Left lobe of liver (tissue), 2 donors: ENCODE results near the gene LRRC4B. TPM values are rescaled to one million over a fixed set of nuclear protein-coding genes. Genes with fewer than 3 reads are reported as not detected.
A peak's percentile ranks its signal among the peaks of the same experiment; 100 is the strongest.

Source experiments
- ATAC-seq: fragments of 200-7000 bp; cut with Tn5 transposase; one replicate; pipeline ENCODE4 v1.9.1; 2020; ENCODE audit warnings: mild to moderate bottlenecking, moderate library complexity
- DNase-seq: peaks from one replicate; pipeline ENCODE4 v3.0.0-alpha.2; 2020; ENCODE audit warnings: low spot score
- total RNA-seq: library from RNA; stranded (reverse); gene quantifications from one replicate; pipeline ENCODE4 v1.2.1, GENCODE V29; 2021
- donor health status: DM: no; HTN: no; CAD: no; lungs with moderate emphysema.
- donor health status: DM: no; HTN: yes; CAD: no.

The LRRC4B gene
- total RNA-seq, 1 donor from 2014 or later: 0.53 TPM

DNA sequence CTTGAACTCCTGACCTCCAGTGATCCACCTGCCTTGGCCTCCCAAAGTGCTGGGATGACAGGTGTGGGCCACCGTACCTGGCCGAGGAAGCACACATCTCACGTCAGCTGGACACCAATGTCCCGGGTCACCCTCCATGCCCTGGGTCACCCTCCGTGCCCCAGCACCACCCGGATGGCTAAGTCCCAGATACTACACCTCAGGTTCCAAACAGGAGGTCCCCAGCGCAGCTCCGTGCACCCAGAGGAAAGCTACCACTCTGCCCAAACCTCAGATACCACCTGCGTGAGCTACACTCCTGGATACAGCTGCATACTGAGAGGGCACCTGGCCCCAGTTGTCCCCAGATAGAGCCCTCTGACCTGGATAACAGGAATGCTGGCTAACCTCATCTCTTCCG, 14.0 kb downstream of the LRRC4B start:
- DNase-seq (no peak), ATAC-seq (no peak)

DNA sequence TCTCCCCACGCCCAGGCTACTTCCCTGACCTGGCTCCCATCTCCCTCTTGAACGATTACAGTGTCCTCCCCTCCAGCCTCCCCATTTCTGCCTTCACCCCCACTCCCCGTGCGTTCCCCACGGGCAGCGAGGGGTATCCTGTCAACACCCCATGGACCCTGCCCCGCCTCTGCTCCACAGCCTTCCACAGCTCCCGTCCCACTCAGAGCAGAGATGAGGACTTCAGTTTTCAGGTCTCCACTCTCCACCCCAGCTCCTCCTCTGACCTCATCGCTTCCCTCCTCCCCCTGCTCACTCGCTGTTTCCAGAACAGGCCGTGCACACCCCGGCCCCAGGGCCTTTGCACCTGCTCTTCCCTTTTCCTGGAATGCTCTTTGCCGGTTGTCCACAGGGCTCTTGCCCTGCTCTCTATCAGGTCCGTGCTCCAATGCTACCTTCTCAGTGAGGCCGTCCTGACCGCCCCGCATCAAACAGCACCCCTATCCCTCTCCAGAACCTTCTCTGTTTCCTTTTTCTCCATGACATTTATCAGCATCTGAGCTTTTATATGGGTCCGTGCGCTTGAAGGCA, 15.0 kb downstream of the LRRC4B start:
- DNase-seq: no peak

DNA sequence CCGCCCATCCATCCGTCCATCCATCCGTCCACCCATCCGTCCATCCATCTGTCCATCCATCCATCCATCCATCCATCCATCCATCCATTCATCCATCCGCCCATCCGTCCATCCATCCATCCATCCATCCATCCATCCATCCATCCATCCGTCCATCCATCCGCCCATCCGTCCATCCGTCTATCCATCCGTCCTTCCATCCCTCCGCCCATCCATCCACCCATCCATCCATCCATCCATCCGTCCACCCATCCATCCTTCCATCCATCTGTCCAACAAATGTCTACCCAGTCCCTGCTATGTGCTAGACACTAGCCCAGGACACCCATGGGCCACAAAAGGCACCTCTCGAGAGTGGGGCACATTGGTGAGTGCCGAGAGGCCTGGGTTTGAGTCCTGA, 15.7 kb downstream of the LRRC4B start:
- DNase-seq (no peak), ATAC-seq (no peak)

More for the DNA sequence above, 15.0 kb downstream of the LRRC4B start:
- no peak for ATAC-seq

DNA sequence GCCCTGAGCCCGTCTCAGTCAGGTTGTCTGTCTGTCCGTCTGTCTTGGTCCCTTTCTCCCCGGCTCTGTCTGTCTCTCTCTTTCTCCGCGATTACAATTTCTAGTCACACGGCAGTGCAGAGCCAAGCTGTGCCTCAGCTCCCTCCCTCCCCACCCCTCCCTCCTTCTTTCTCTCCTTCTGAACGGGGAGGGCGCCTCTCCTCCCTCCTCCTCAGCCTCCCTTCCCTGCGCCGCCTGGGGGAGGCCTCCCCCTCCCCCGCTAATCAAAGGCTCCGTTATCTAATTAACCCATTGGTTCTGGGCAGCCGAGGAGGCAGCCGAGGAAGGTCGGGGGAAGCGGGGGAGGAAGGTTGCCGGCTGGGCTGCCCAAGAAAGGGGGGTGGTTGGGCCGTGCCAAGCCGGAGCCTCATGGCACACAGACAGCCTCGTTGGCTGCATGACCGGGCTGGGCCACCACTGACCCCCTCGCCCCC, 16.5 kb downstream of the LRRC4B start:
- no peak for DNase-seq
- no peak for ATAC-seq

DNA sequence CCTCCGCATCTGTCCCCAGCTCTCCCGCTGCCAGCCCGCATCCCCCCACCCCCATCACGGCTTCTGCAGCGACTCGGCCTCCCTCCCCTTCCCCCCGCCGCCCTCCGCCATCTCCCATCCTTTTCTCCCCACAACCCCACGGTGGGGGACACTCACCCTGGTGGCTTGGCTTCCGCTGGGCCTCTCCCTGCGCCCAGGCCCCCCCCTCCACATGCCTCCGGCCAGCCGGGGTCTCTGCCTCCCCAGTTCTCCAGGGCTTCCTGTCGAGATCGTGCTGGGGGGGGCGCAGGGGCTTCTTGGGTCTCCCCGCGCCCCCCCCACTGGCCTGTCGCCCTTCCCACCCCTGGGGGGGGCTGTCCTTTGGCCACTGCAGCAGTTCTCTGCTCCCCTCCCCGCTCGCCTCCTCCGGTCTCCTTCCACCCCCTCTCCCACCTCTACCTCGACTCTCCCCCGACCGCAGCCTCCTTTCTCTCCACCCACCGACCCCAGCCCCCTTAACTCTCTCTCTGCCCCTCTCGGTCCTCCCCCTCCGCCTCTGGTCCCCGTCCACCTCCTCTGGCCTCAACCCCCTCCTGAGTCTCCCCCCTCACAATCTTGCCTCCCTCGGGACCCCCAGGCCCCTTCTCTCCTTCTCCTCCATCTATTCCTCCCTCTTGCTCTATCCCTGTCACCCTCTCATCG, 17.1 kb downstream of the LRRC4B start:
- DNase-seq: no peak
- ATAC-seq: no peak

DNA sequence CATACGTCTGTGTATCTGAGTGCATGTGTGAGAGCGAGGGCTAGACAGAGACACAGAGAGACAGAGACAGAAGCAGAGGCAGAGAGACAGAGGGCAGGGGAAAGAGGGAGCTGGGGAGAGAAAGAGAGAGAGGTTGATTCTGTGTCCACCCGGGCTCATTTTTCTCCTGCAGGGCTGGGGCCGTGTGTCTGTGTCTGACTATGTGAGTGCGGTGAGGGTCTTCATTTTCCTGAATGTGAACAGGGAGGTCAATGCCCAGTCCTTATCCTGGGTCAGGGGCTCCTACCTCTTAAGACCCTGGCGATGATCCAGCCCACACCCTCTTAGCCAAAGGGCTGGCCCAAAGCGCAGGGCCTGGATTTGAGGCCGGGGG, 17.7 kb downstream of the LRRC4B start:
- ATAC-seq (no peak), DNase-seq (no peak)

DNA sequence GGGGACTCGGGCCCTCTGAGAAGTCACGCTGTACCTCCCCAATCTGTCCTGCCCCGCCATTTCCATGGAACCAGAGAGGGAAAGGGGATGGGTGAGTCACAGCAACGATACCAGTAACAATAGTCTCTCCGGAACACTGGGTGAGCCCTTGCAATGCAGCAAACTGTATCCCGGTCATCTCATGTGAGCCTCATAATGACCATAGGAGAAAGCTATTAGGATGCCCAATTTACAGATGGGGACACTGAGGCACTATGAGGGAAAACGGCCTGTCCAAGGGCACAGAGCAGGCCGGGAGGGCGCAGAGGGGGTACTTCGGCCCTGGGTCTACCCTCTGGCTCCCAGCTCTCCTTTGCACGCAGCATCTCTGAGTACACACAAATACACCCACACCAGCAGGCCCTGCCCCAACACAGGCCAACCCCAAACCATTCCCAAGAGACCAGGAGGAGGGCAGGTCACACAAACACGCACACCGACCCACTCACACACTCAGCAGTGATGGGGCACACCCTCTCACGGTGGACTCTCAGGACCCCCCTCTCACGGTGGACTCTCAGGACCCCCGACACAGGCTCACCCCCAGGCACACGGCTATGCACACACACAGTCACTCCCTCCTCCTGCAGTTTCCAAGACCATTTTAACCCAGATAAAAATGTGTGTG, 18.2 kb downstream of the LRRC4B start:
- no peak for DNase-seq
- no peak for ATAC-seq

DNA sequence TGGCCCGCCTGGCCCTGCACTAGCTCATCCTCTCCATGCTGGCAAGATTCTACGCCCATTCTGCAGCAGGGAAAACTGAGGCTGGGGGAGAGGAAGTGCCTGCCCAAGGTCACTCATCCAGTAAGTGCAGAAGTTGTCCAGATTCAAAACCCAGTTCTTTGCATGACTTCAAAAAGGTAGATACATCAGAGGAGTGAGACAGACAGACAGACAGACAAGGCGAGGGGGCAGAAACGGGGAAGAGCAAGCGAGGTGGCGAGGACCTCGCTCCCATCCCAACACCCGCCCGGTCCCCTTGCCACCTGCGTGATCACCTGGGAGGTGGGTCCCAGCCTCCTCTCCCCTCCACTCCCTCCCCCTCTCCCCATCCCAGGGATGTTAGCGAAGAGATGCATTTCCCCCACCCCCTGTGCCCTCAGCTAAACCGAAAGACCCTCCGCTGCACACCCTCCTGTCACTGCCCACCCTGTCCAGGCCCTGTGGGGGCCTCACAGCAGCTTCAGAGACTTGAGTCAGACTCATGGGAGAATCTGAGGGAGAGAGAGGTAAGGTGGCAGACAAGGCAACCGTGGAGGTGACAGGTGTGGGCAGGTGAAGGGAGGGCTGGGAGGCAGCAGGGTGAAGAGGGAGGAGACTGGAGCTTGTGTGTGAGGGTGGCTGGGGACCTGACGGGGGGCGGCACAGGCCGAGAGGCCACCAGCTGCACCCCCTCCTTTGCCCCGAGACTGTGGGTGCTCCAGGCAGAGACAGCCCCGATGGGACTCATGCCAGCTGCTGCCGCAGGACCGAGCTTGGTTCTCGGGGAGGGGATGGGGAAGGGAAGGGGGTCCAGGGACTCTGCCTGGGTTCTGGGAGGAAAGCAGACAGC, 18.9 kb downstream of the LRRC4B start:
- ATAC-seq (no peak), DNase-seq (no peak)

DNA sequence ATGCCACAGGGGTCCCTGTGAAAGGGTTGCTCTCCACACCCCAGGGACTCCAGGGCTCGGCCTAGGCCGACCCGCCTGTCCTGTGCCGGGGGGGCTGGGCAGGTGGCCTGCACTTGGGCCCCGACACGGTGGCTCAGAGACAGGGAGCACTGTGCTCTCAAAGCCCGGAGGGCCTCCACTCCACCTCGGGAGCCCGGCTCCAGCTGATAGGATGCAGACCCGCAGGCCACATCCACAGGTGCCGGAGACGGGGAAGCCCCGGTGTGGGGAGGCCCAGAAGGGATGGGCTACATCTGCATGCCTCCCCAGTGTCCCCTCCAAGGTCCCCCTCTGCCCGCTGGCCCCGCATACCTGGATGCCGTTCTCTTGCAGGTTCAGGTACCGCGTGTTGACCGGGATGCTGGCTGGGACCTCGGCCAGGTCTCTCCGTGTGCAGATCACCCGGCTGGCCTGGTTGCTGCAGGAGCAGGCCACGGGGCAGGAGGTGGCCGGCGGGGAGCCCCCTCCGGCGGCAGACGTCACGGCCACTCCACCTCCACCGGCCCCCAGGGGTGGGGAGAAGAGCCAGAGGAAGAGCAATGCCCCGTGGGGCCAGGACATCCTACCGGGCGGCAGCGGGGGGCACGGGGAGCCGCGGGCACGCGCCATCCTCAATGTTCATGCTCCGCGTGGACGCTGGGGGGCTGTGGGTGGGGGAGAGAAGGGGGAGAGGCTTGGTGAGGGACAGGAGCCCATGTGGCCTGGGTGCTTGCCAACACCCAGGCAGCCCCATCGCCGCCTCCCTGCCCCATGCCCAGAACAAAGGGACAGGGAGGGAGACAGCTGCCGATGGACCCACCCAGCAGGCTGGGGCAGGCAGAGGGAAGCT, 19.8 kb downstream of the LRRC4B start:
- ATAC-seq (no peak), DNase-seq (no peak)

DNA sequence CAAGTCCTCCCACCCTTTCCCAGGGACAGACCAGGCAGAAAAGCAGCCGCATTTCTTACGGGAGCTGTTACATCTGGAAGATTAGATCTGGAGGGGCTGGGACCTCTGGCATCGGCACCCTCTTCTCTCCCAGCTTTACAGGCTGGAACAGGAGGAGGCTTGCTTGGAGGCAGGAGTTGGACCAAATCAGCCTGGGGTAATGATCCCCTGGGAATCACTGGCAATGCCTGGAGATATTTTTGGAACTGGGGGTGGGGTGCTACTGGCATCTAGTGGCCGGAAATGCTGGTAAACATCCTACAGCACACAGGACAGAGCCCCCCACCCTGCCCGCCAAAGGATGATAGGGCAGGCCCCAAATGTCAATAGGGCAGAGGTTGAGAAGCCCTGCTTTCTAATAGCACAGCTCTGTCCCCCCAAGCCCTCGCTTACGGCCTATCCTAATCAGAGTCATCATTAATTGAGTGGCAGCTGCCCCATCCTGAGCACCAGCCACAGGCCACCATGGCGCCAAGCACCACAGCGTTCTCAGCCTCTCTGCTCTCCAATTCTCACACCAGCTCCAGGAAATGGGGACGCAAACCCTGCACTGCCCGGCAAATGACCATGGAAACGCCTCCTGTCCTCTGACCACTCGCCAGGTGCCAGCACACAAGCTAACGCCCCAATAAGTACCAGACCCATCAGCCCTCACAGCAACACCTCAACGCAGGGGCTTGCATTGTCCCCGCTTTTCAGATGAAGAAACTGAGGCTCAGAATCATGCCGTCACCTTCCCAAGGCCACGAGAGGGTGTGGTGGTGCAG, 20.6 kb downstream of the LRRC4B start:
- DNase-seq: no peak
- peak; percentile 26 for ATAC-seq

DNA sequence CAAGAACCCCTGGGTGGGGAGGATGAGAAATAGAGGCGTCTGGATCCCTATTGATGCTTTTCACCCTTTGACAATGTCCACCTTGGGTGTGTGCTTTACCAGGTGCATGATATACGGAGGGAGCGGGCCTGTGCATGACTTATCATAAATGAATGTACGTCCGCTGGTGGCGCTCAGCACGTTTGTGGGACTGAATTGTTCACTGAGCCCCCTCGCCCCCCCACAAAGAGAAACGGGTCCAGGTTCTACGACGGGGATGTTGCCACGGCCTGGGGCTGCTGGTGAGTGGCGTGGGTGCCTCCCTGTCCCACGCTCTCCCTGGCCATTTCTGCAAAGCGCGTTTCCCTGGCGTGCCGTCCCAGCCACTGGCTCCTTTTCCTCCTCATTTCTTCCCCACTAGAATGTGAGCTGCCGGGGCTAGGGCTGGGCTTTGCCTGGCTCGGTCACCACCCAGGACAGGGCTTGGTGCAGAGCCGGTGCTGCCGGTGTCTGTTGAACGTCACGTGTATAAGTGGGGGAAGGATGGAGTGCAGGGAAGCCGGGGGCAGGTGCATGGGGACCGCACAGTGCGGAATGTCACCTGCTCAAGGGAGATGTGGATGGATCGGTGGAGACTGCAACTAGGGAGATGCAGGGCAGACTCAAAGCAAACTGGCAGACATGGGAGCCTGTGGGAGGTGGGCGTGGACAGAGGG, 21.6 kb downstream of the LRRC4B start:
- ATAC-seq (no peak), DNase-seq (no peak)

DNA sequence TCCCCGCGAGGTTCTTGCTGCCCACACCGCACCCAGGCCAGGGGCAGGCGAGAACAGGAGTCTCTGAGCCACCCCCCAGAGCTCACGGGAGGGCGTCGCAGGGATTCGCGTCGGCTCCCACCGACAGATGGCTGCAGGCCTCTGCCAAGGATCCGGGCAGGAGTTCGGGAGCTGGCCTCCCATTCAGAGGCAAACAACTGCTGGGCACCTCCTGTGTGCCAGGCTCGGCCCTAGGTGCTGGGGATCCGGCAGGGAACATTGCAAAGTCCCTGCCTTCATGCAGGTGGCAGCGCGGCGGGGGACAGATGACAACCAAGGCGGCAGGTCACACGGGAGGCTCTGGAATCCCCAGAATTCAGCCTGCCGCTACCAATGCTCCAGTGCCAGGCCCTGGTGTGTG, 25.3 kb downstream of the LRRC4B start:
- ATAC-seq: no peak
- DNase-seq: no peak

DNA sequence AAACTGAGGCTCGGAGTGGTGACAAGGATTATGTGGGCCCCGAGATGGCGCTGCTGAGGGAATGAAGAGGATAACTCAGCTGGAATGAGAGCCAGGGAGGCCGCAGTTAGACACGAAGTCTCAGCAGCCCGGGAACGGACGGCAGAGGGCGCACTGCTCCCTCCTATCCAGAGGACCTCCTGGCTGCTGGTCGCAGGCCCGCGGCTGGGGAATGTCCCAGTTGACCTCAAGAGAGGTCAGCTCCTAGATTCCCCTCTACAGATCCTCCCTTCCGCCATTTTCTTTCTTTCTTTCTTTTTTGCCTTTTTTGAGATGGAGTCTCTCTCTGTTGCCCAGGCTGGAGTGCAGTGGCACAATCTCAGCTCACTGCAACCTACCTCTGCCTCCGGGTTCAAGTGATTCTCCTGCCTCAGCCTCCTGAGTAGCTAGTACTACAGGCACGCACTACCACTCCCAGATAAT, 30.4 kb downstream of the LRRC4B start:
- peak; percentile 62 for DNase-seq
- peak; percentile 86 for ATAC-seq

DNA sequence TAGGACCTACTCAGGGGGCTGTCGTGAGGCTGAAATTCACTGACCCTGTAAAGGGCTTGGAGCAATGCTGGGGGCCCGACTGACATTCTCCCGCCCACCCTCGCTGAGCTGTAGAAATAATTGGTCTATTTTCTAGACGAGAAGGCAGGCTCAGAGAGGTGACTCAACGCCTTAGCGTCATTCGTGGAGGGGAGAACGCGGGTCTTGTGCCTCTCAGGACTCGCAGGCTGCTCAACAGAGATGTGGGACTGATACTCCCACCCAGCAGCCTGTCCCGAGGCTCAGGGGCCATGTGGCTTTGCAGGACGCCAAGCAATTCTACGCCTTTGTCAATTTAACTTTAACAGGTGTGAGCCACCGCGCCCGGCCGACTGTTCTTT, 30.9 kb downstream of the LRRC4B start:
- no peak for DNase-seq

DNA sequence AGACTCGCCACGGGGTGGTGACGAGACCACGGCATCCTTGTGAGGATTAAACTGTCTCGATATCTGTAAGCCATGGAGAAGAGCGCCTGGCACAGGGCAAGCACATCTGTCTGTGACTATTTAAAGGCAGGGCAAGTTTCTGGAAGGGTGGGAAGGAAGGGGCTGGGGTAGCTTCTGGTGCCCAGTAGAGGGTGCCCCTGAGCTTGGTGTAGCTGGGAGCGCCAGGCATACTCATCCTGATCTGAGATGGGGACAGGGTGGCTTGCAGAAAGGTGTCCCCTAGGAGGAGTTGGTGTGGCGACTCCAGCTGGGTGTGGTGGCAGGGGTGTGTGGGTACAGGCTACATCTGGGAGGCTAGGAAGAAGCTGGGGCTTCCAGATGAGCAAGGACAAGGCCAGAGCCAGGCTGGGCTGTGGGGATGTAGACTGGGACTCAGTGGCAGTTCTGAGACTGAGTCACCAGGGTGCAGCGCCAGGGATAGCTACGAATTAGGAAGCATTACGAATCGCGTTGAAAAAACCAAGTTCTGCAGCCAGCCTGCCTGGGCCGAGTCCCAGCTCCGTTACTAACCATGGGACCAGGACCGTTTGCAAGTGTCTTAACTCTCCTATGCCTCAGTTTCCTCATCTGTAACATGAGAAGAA, 31.5 kb downstream of the LRRC4B start:
- DNase-seq (no peak), ATAC-seq (peak; percentile 19)

More for the DNA sequence above, 30.9 kb downstream of the LRRC4B start:
- no peak for ATAC-seq

DNA sequence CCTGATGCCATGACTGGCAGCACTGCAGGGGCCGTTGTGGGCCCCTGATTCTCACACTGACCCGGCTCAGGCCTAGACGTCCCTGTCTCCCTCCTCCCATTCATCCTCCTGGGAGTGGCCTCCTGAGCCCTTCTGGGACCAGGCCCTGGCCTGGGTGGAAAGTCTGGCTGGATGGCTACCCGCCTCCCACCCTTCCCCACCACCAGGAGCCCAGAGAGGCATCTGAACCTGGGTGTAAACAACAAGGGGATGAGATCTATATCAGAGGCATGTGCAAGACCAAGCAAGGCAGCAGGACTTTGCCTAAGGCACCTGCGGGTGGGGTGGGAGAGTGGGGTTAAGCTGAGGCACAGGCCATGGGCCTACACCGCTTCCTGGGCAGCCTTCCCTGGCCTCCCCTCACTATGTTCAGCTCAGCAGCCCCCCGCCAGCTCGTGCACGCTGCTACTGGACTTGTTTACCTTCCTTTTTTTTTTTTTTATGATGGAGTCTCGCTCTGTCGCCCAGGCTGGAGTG, 32.5 kb downstream of the LRRC4B start:
- ATAC-seq (no peak), DNase-seq (no peak)

DNA sequence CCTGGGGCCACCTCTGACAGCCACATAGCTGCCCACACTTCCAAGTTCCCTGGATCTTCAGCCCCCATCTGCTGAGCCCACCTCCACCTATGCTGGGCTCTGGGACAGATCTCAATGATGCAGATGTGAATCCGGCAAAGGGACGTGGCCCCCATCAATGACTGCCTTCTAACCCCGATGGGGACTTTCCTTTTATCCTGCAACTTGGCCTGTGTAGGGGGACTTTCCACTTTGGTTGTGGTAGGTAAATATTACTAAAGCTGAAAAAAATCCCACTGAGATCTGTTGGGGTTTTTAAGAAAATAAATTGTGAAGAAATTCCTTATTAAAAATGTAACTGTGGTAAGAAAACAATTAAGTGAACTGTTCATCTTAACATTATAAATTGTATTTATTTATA, 33.8 kb downstream of the LRRC4B start:
- no peak for DNase-seq

DNA sequence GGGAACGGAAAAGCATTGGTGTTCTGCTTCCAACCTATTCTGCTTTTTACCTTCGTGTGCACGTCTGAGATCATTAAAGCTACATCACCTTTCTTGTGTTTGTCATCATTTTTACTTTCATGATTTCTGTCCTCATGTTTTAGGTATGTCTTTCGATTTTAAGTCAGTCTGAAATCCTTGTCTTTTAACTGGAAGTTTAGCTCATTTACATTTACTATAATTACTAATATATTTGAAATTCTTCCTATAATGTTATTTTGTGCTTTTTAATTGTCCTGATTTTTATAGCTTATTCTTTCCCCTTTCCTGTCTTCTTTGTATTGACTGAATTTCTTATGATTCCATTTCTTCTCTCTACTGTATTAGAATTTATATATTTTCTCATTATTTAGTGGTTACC, 35.3 kb downstream of the LRRC4B start:
- ATAC-seq: no peak
- DNase-seq: no peak

More for the DNA sequence above, 33.8 kb downstream of the LRRC4B start:
- ATAC-seq: no peak
